Cerebellar cortex (tissue), 1 donor: Measurements from ENCODE around the gene CARD9.
"Not testable (repeated sequence)": the region's sequence is repeated elsewhere in the genome, so short reads cannot be mapped to it uniquely, and the experiment has no call there.

ENCODE experiments used
- DNase-seq: peaks from one replicate; pipeline ENCODE4 v3.0.0-alpha.2; 2015; ENCODE audit warnings: low spot score

The CARD9 gene

GRCh38 chr9:136322756-136323330, 50.6 kb downstream of the CARD9 start:
- DNase-seq: no peak

GRCh38 chr9:136321561-136321960, 51.9 kb downstream of the CARD9 start:
- no peak for DNase-seq

- not testable (repeated sequence) for DNase-seq
Measured at GRCh38 chr9:136320972-136321371, 52.5 kb downstream of the CARD9 start.

- DNase-seq: not testable (repeated sequence)
Measured at GRCh38 chr9:136319955-136320354, 53.5 kb downstream of the CARD9 start.

- DNase-seq: not testable (repeated sequence)
Measured at GRCh38 chr9:136319244-136319643, 54.2 kb downstream of the CARD9 start.

GRCh38 chr9:136318776-136319241, 54.7 kb downstream of the CARD9 start:
- DNase-seq: no peak

GRCh38 chr9:136318111-136318775, 55.2 kb downstream of the CARD9 start:
- DNase-seq: no peak

- DNase-seq: no peak
Measured at GRCh38 chr9:136317695-136318094, 55.8 kb downstream of the CARD9 start.

- no peak for DNase-seq
Measured at GRCh38 chr9:136316896-136317676, 56.4 kb downstream of the CARD9 start.

- DNase-seq: no peak
Measured at GRCh38 chr9:136316271-136316751, 57.2 kb downstream of the CARD9 start.

GRCh38 chr9:136314944-136315343, 58.5 kb downstream of the CARD9 start:
- no peak for DNase-seq

- DNase-seq: no peak
Measured at GRCh38 chr9:136314056-136314416, 59.4 kb downstream of the CARD9 start.
